KMS-11 (cell line): ENCODE data around the gene KCNJ8.
"Not testable (repeated sequence)": the region's sequence is repeated elsewhere in the genome, so short reads cannot be mapped to it uniquely, and the experiment has no call there.

ENCODE experiments used
- H2AFZ ChIP-seq: fragments of 200-600 bp; sonication (generic); 2 replicates; pipeline ENCODE4 v1.6.1; 2016; ENCODE audit warnings: antibody characterized with exemption, mixed run types, low read depth
- H3K27ac ChIP-seq: fragments of 200-600 bp; sonication (generic); 2 replicates; pipeline ENCODE4 v1.6.1; 2016; ENCODE audit warnings: mild to moderate bottlenecking, mixed run types
- H3K27me3 ChIP-seq: fragments of 200-600 bp; sonication (generic); 2 replicates; pipeline ENCODE4 v1.6.1; 2017; ENCODE audit warnings: mild to moderate bottlenecking, low read depth, mixed run types, moderate library complexity; ENCODE audit not compliant: insufficient read depth
- H3K36me3 ChIP-seq: fragments of 200-600 bp; sonication (generic); 2 replicates; pipeline ENCODE4 v1.6.1; 2017; ENCODE audit warnings: mild to moderate bottlenecking, mixed run types; ENCODE audit not compliant: insufficient read depth
- H3K4me1 ChIP-seq: fragments of 200-600 bp; sonication (generic); 2 replicates; pipeline ENCODE4 v1.6.1; 2016; ENCODE audit warnings: mild to moderate bottlenecking, low read depth, mixed run types; ENCODE audit not compliant: poor library complexity, severe bottlenecking
- H3K4me2 ChIP-seq: fragments of 200-600 bp; sonication (generic); 2 replicates; pipeline ENCODE4 v1.7.0; 2016; ENCODE audit warnings: mild to moderate bottlenecking, mixed run types
- H3K4me3 ChIP-seq: fragments of 200-600 bp; sonication (generic); IDR thresholded peaks from 2 replicates; pipeline ENCODE4 v1.6.1; 2017; ENCODE audit warnings: low read depth, low read length, mixed read lengths; ENCODE audit not compliant: insufficient read depth
- H3K79me2 ChIP-seq: fragments of 200-600 bp; sonication (generic); 2 replicates; pipeline ENCODE4 v1.6.1; 2016; ENCODE audit warnings: low read depth, mixed run types; ENCODE audit not compliant: insufficient read depth
- H3K9ac ChIP-seq: fragments of 200-600 bp; sonication (generic); 2 replicates; pipeline ENCODE4 v1.6.1; 2016; ENCODE audit warnings: mild to moderate bottlenecking, mixed run types
- H4K20me1 ChIP-seq: fragments of 200-600 bp; sonication (generic); 2 replicates; pipeline ENCODE4 v1.6.1; 2016; ENCODE audit warnings: mild to moderate bottlenecking, mixed run types; ENCODE audit not compliant: insufficient read depth
- CTCF ChIP-seq: fragments of 200-600 bp; sonication (generic); conservative IDR thresholded peaks from 2 replicates; pipeline ENCODE4 v1.6.1; 2017; ENCODE audit warnings: low read depth, mild to moderate bottlenecking, antibody characterized with exemption, low read length, moderate library complexity, mixed read lengths

KCNJ8 gene

GRCh38 chr12:21813751-21814150 is 39.2 kb upstream of the KCNJ8 start:
- no peak overlapping the region for H3K4me2 ChIP-seq
- no peaks in the 10 kb centered on the region for H3K79me2 ChIP-seq
- no peak for TF ChIP-seq CTCF
- no peak overlapping the region for H2AFZ ChIP-seq
- no peak overlapping the region for H3K4me3 ChIP-seq
- no peak overlapping the region for H3K27ac ChIP-seq
- no peaks in the 10 kb centered on the region for H4K20me1 ChIP-seq
- no peaks in the 10 kb centered on the region for H3K36me3 ChIP-seq
- H3K27me3 ChIP-seq, result no peaks in the 10 kb centered on the region
- H3K9ac ChIP-seq, result no peak overlapping the region
- no peaks in the 10 kb centered on the region for H3K4me1 ChIP-seq

- H3K9ac ChIP-seq, result no peak overlapping the region
- no peak overlapping the region for H3K4me3 ChIP-seq
- H3K4me1 ChIP-seq, result no peaks in the 10 kb centered on the region
- no peak for TF ChIP-seq CTCF
- no peak overlapping the region for H3K27ac ChIP-seq
- H3K36me3 ChIP-seq, result no peaks in the 10 kb centered on the region
- H3K4me2 ChIP-seq, result no peak overlapping the region
- H4K20me1 ChIP-seq, result no peaks in the 10 kb centered on the region
- no peak overlapping the region for H2AFZ ChIP-seq
- H3K79me2 ChIP-seq, result no peaks in the 10 kb centered on the region
- no peaks in the 10 kb centered on the region for H3K27me3 ChIP-seq
Measured at GRCh38 chr12:21813125-21813524, 38.6 kb upstream of the KCNJ8 start.

GRCh38 chr12:21812340-21812739 is 37.8 kb upstream of the KCNJ8 start:
- not testable (repeated sequence) for H2AFZ ChIP-seq, H4K20me1 ChIP-seq, H3K36me3 ChIP-seq, H3K79me2 ChIP-seq, H3K27me3 ChIP-seq, H3K9ac ChIP-seq, H3K4me2 ChIP-seq, H3K4me3 ChIP-seq, H3K27ac ChIP-seq, H3K4me1 ChIP-seq

GRCh38 chr12:21809100-21809499 is 34.6 kb upstream of the KCNJ8 start:
- H3K4me3 ChIP-seq, result no peak overlapping the region
- TF ChIP-seq CTCF, result no peak
- H3K27ac ChIP-seq, result no peak overlapping the region
- no peak overlapping the region for H3K9ac ChIP-seq
- no peaks in the 10 kb centered on the region for H3K79me2 ChIP-seq
- no peaks in the 10 kb centered on the region for H3K4me1 ChIP-seq
- H3K36me3 ChIP-seq, result no peaks in the 10 kb centered on the region
- no peaks in the 10 kb centered on the region for H4K20me1 ChIP-seq
- no peaks in the 10 kb centered on the region for H3K27me3 ChIP-seq
- no peak overlapping the region for H2AFZ ChIP-seq
- no peak overlapping the region for H3K4me2 ChIP-seq

- H3K27me3 ChIP-seq, result no peaks in the 10 kb centered on the region
- H3K79me2 ChIP-seq, result no peaks in the 10 kb centered on the region
- H3K9ac ChIP-seq, result no peak overlapping the region
- H3K27ac ChIP-seq, result no peak overlapping the region
- no peak overlapping the region for H3K4me3 ChIP-seq
- no peak overlapping the region for H2AFZ ChIP-seq
- no peak for TF ChIP-seq CTCF
- H3K4me1 ChIP-seq, result no peaks in the 10 kb centered on the region
- no peaks in the 10 kb centered on the region for H4K20me1 ChIP-seq
- no peak overlapping the region for H3K4me2 ChIP-seq
- no peaks in the 10 kb centered on the region for H3K36me3 ChIP-seq
Measured at GRCh38 chr12:21806255-21806654, 31.7 kb upstream of the KCNJ8 start.
